ENCODE measurements around the gene ERFE.
A peak's percentile ranks its signal among the peaks of the same experiment; 100 is the strongest.

The ERFE gene

DNA sequence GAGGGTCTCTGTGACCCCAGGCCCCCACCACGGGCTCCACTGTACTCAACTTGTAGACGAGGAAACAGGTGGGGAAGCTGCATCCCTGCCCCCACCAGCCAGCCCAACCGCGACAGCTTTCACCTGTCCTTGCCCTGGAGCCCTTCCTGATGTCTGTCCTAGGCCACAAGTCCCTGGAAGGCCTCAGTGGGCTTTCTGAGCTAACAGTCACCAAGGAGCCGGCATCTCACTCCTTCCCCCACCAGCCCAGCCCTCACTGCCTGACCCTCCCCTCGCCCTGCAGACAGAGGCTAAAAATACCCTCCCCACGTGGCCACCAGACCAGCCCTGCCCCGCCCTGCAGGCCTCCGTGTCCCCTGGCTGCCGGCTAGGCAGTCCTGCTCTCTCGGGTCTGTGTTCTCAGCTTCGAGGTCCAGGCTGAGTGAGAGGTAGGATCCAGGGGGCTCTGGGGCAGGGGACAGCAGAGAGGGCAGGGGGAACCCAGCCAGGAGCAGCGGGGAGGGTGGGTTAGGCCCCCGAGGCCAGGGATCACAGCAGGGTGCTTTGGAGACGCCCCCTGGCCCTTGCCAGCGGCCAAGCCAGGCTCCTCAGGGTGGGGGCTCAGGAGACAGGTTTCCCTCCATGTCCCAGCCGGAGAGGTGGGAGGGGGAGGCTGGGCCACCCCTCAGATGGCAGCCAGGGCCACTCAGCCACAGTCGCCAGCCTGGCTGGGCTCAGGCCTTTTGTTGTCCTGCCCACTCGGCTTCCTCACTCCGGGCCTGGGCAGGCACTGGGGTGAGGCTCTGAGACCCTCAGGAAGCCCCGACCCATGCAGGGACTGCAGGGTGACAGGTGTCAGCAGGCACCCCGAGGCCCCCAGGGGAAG, 20.2 kb upstream of the ERFE start, which contains the start of gene KLHL30:
Gene KLHL30, plus strand, starts transcription at position 338 of the 865 bp plus-strand sequence. CDS start 2,087 bp downstream, outside the sequence.
- Histone ChIP-seq H3K4me1 (ENCODE audit: insufficient read depth, low read length, severe bottlenecking) (peaks cover 11% of the 10 kb centered on the region), H3K4me2 (ENCODE audit: low read length) (peak within 1 kb of the TSS; percentile 53), H3K27me3 (ENCODE audit: insufficient read depth, low read length) (peaks cover 15% of the 10 kb centered on the region; the same call in 1 of the 2 replicates), H3K36me3 (ENCODE audit: insufficient read depth, low read length) (no peaks in the 10 kb centered on the region), H3F3A (ENCODE audit: insufficient read depth, low read length) (no peaks in the 10 kb centered on the region), H2AFZ (ENCODE audit: low read length) (no peak within 1 kb of the TSS), H3K79me2 (ENCODE audit: insufficient read depth, low read length) (no peaks in the 10 kb centered on the region), H3K4me3 (ENCODE audit: low read depth, low read length, poor library complexity, severe bottlenecking) (no peak within 1 kb of the TSS), H3K9me2 (ENCODE audit: low read depth, low read length) (no peaks in the 10 kb centered on the region), H4K20me1 (ENCODE audit: insufficient read depth, low read length) (no peaks in the 10 kb centered on the region), H3K9me3 (ENCODE audit: low read length) (no peaks in the 10 kb centered on the region), H3K27ac (ENCODE audit: low read depth, low read length, poor library complexity, severe bottlenecking) (no peak within 1 kb of the TSS), H3K9ac (ENCODE audit: low read length) (no peak within 1 kb of the TSS)
- no peak for TF ChIP-seq EZH2 (IDR thresholded peaks at IDR 0.05; ENCODE audit: borderline replicate concordance, low read length)
- TF ChIP-seq, protein P1, sequence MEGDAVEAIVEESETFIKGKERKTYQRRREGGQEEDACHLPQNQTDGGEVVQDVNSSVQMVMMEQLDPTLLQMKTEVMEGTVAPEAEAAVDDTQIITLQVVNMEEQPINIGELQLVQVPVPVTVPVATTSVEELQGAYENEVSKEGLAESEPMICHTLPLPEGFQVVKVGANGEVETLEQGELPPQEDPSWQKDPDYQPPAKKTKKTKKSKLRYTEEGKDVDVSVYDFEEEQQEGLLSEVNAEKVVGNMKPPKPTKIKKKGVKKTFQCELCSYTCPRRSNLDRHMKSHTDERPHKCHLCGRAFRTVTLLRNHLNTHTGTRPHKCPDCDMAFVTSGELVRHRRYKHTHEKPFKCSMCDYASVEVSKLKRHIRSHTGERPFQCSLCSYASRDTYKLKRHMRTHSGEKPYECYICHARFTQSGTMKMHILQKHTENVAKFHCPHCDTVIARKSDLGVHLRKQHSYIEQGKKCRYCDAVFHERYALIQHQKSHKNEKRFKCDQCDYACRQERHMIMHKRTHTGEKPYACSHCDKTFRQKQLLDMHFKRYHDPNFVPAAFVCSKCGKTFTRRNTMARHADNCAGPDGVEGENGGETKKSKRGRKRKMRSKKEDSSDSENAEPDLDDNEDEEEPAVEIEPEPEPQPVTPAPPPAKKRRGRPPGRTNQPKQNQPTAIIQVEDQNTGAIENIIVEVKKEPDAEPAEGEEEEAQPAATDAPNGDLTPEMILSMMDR (IDR thresholded peaks at IDR 0.05; ENCODE audit: low read length), result no peak

DNA sequence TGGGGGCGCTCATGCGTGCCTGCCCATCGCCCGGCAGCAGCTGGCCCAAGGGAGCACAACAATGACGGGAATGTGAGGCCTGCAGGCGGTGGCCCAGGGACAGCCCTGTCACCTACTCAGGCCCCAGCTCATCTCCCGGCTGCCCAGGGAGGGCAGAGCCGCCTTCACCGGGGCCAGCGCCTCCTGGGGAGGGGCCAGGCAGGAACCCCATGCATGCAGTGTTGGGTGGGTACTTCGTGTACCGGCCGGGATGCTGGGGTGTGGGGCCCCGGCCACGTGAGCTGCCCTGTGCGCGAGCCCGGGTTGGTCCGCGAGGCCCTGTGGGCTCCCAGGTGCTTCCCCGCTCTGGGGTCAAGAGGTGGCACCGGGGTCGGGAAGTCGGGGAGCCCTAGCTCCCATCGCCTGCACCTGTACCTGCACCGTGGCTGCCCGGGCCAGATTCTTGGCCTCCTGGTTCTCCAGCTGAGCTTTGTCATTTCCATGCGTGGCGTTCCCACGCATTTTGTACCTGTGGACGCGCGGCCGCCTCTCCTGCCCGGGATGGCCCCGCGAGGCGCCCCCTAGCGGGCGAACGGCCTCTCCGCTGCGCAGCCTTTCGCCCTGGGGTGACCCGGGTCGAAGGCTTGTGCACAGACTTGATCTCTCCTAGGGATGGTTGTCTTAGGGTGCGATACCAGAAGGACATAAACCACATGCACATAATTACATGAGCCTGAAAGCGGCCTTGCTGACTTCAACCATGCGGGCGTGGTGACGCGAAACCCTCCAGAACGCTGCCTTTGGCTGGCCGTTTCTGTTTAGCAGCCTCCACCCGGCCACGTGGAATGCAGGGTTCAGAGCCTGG, 19.4 kb upstream of the ERFE start:
- Histone ChIP-seq H3K27ac (ENCODE audit: low read depth, low read length, poor library complexity, severe bottlenecking) (no peak overlapping the region), H2AFZ (ENCODE audit: low read length) (no peak overlapping the region), H3K36me3 (ENCODE audit: insufficient read depth, low read length) (no peaks in the 10 kb centered on the region), H3K4me1 (ENCODE audit: insufficient read depth, low read length, severe bottlenecking) (peaks cover 11% of the 10 kb centered on the region), H3K4me3 (ENCODE audit: low read depth, low read length, poor library complexity, severe bottlenecking) (no peak overlapping the region), H3K79me2 (ENCODE audit: insufficient read depth, low read length) (no peaks in the 10 kb centered on the region), H3K9me3 (ENCODE audit: low read length) (no peaks in the 10 kb centered on the region), H3F3A (ENCODE audit: insufficient read depth, low read length) (no peaks in the 10 kb centered on the region), H3K27me3 (ENCODE audit: insufficient read depth, low read length) (peaks cover 24% of the 10 kb centered on the region; the same call in 1 of the 2 replicates), H3K9me2 (ENCODE audit: low read depth, low read length) (no peaks in the 10 kb centered on the region), H3K9ac (ENCODE audit: low read length) (no peak overlapping the region), H4K20me1 (ENCODE audit: insufficient read depth, low read length) (no peaks in the 10 kb centered on the region), H3K4me2 (ENCODE audit: low read length) (peak overlapping the region; percentile 53)
- TF ChIP-seq EZH2 (IDR thresholded peaks at IDR 0.05; ENCODE audit: borderline replicate concordance, low read length), result no peak
- TF ChIP-seq, protein P1 (IDR thresholded peaks at IDR 0.05; ENCODE audit: low read length), result peak; percentile 97

DNA sequence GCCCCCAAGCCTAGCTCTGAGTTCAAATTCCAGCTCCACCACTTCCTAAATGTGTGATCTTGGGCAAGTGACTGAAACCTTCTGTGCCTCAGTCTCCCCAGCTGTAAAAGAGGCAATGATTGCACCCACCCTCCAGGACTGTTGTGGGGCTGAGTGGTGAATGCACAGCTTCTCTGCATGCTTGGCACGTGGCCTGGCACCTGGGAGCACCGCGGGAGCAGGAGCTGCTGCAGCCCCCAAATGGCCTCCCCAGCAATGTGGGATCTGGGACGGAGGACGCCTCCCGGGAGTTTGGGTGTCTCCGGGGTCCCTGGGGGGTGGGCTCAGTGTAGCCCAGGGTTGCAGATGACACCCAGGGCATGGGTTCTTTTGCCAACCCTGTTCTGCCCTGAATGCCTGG, 18.7 kb upstream of the ERFE start:
- no peaks in the 10 kb centered on the region for H3K36me3 ChIP-seq (ENCODE audit: insufficient read depth, low read length)
- no peak overlapping the region for H3K27ac ChIP-seq (ENCODE audit: low read depth, low read length, poor library complexity, severe bottlenecking)
- no peaks in the 10 kb centered on the region for H4K20me1 ChIP-seq (ENCODE audit: insufficient read depth, low read length)
- no peak for TF ChIP-seq EZH2 (IDR thresholded peaks at IDR 0.05; ENCODE audit: borderline replicate concordance, low read length)
- TF ChIP-seq, protein P1 (IDR thresholded peaks at IDR 0.05; ENCODE audit: low read length), result no peak
- H3K9me2 ChIP-seq (ENCODE audit: low read depth, low read length), result no peaks in the 10 kb centered on the region
- H3K27me3 ChIP-seq (ENCODE audit: insufficient read depth, low read length), result peaks cover 29% of the 10 kb centered on the region; the same call in 1 of the 2 replicates
- H3K79me2 ChIP-seq (ENCODE audit: insufficient read depth, low read length), result no peaks in the 10 kb centered on the region
- H3F3A ChIP-seq (ENCODE audit: insufficient read depth, low read length), result no peaks in the 10 kb centered on the region
- H3K4me2 ChIP-seq (ENCODE audit: low read length), result 0 out of 2 replicates have a peak overlapping the region, but pooled peaks have one; percentile 53
- H2AFZ ChIP-seq (ENCODE audit: low read length), result no peak overlapping the region
- peaks cover 11% of the 10 kb centered on the region for H3K4me1 ChIP-seq (ENCODE audit: insufficient read depth, low read length, severe bottlenecking)
- H3K9ac ChIP-seq (ENCODE audit: low read length), result no peak overlapping the region
- H3K4me3 ChIP-seq (ENCODE audit: low read depth, low read length, poor library complexity, severe bottlenecking), result no peak overlapping the region
- no peaks in the 10 kb centered on the region for H3K9me3 ChIP-seq (ENCODE audit: low read length)
